K562 (cell line): ENCODE measurements around the gene RBFA. TPM values are rescaled to one million over a fixed set of nuclear protein-coding genes. Genes with fewer than 3 reads are reported as not detected.
A peak's percentile ranks its signal among the peaks of the same experiment; 100 is the strongest.

Experiments
- ATAC-seq: fragments of 200-7000 bp; cut with Tn5 transposase; 3 replicates; pipeline ENCODE4 v1.9.1; 2020; ENCODE audit warnings: moderate library complexity
- BruUV-seq: library from RNA; stranded (reverse); fragments of 400-500 nt; replicated peaks from 2 replicates; lab custom pipeline; 2021; lab: Mats Ljungman, UMichigan
- CTCF ChIA-PET: fragments of 300-600 bp; formaldehyde crosslinking; extraction: SDS; loops from one replicate; lab custom pipeline; 2021; ENCODE audit warnings: low intra/inter-chr PET ratio; lab: Yijun Ruan, JAX
- POLR2A ChIA-PET: fragments of 300-600, 350-650 bp; sonication (Branson Sonifier 250); formaldehyde crosslinking; extraction: SDS; loops from one replicate; lab custom pipeline; 2021; ENCODE audit warnings: antibody characterized with exemption, inconsistent platforms; lab: Yijun Ruan, JAX
- DNase-seq, 4 experiments: peaks; one replicate each; pipeline versions ENCODE4 v3.0.0 to v3.0.0-alpha.2; 2011 to 2018; ENCODE audit warnings: low spot score in 3 of 4, mixed read lengths in 3 of 4; ENCODE audit errors: extremely low read depth in 1 of 4
- FAIRE-seq: peaks from 2 replicates; lab custom pipeline; 2011; peaks lifted over from hg19 to GRCh38; lab: Jason Lieb, UNC
- H2AFZ ChIP-seq: 2 replicates; pipeline ENCODE4 v1.6.0; 2011; ENCODE audit warnings: low read depth, low read length, control low read depth, inconsistent platforms
- H3K27ac ChIP-seq: fragments of 200-600 bp; 3 replicates; pipeline ENCODE4 v1.8.0; 2011; ENCODE audit warnings: low read depth, mild to moderate bottlenecking, control low read depth, inconsistent platforms, low read length, moderate library complexity, mixed read lengths; ENCODE audit errors: extremely low read depth
- H3K27me3 ChIP-seq, 2 experiments: fragments of 300-600 bp in 1 of 2; 2 replicates in 1 of 2; 3 replicates in 1 of 2; pipeline versions ENCODE4 v1.6.0 to v1.8.0; 2011; ENCODE audit warnings: inconsistent platforms in 2 of 2, low read length in 2 of 2, mild to moderate bottlenecking in 1 of 2, mixed read lengths in 1 of 2, moderate library complexity in 1 of 2; ENCODE audit not compliant: control insufficient read depth in 2 of 2, insufficient read depth in 2 of 2
- H3K36me3 ChIP-seq: fragments of 300-600 bp; 3 replicates; pipeline ENCODE4 v1.8.0; 2011; ENCODE audit warnings: mild to moderate bottlenecking, low read length, inconsistent platforms; ENCODE audit not compliant: control insufficient read depth, insufficient read depth
- H3K4me1 ChIP-seq, 2 experiments: fragments of 200-600 bp in 1 of 2; replicated peaks in 1 of 2; 2 replicates in 1 of 2; 3 replicates in 1 of 2; pipeline versions ENCODE4 v1.5.1 to v1.8.0; 2011; ENCODE audit warnings: inconsistent platforms in 2 of 2, low read length in 2 of 2, mild to moderate bottlenecking in 1 of 2, mixed read lengths in 1 of 2, moderate library complexity in 1 of 2; ENCODE audit not compliant: control insufficient read depth in 2 of 2, insufficient read depth in 2 of 2
- H3K4me2 ChIP-seq: 2 replicates; pipeline ENCODE4 v1.6.1; 2011; ENCODE audit warnings: low read length, control low read depth, inconsistent platforms, mixed read lengths; ENCODE audit not compliant: insufficient read depth
- H3K4me3 ChIP-seq: fragments of 200-600 bp; sonication (generic), shearing (Covaris generic); 2 replicates; pipeline ENCODE4 v1.5.1; 2016; ENCODE audit warnings: control low read depth, inconsistent platforms
- H3K79me2 ChIP-seq: fragments of 200-600 bp; 3 replicates; pipeline ENCODE4 v1.8.0; 2011; ENCODE audit warnings: low read length, inconsistent platforms; ENCODE audit not compliant: control insufficient read depth, insufficient read depth
- H3K9ac ChIP-seq, 2 experiments: 2 replicates each; pipeline versions ENCODE4 v1.6.0 to v1.6.1; 2011; ENCODE audit warnings: low read depth in 2 of 2, low read length in 2 of 2, control low read depth in 1 of 2, inconsistent platforms in 1 of 2, mild to moderate bottlenecking in 1 of 2, mixed read lengths in 1 of 2; ENCODE audit not compliant: insufficient read depth in 1 of 2
- H3K9me1 ChIP-seq: one replicate; pipeline ENCODE4 v1.6.0; 2011; ENCODE audit warnings: inconsistent platforms, mild to moderate bottlenecking, low read length, moderate library complexity; ENCODE audit not compliant: control insufficient read depth, insufficient read depth
- H3K9me3 ChIP-seq: replicated peaks from 2 replicates; pipeline ENCODE4 v1.5.1; 2011; ENCODE audit warnings: low read depth, low read length, inconsistent platforms; ENCODE audit not compliant: control insufficient read depth, insufficient read depth
- H4K20me1 ChIP-seq: replicated peaks from 2 replicates; pipeline ENCODE4 v1.6.1; 2011; ENCODE audit warnings: low read length, inconsistent platforms, mixed read lengths; ENCODE audit not compliant: control insufficient read depth, insufficient read depth
- CBX5 ChIP-seq: IDR thresholded peaks from 2 replicates; pipeline ENCODE4 v1.6.1; 2014; ENCODE audit warnings: low read depth, borderline replicate concordance
- EP300 ChIP-seq: IDR thresholded peaks from 2 replicates; pipeline ENCODE4 v1.6.1; 2012; ENCODE audit warnings: low read length, improper control_type of control experiment
- FOXK2 ChIP-seq, 2 experiments: fragments of 450-650 bp; IDR thresholded peaks in 1 of 2; conservative IDR thresholded peaks in 1 of 2; 2 replicates each; pipeline ENCODE4 v1.6.1; 2016; ENCODE audit warnings: low read depth in 2 of 2, mild to moderate bottlenecking in 1 of 2
- HIVEP1 ChIP-seq: fragments of 250-450 bp; sonication (Bioruptor Pico); IDR thresholded peaks from 2 replicates; pipeline ENCODE4 v1.4.0; 2020; ENCODE audit warnings: mild to moderate bottlenecking
- SIN3A ChIP-seq, 2 experiments: fragments of 150-350 bp in 1 of 2; IDR thresholded peaks; 2 replicates each; pipeline ENCODE4 v1.6.1; 2011 to 2016; ENCODE audit warnings: borderline replicate concordance in 2 of 2, low read depth in 2 of 2, low read length in 2 of 2, mild to moderate bottlenecking in 2 of 2, moderate library complexity in 2 of 2; ENCODE audit not compliant: control insufficient read depth in 1 of 2
- TFAP4 ChIP-seq: sonication (generic); formaldehyde crosslinking; IDR thresholded peaks from 2 replicates; pipeline ENCODE4 v1.8.0; 2022; ENCODE audit warnings: missing genetic modification reagents, mild to moderate bottlenecking, moderate library complexity, borderline replicate concordance
- ZNF668 ChIP-seq: fragments of 250-450 bp; sonication (Bioruptor Pico); IDR thresholded peaks from 2 replicates; pipeline ENCODE4 v1.8.0; 2022; ENCODE audit warnings: mild to moderate bottlenecking, inconsistent platforms
- WGBS: fragments of 100-300 bp; shearing (Covaris generic); methylation state at CpG from one replicate; pipeline ENCODE4 v1.1.6; 2016; ENCODE audit warnings: low coverage, mixed read lengths; ENCODE audit not compliant: insufficient coverage; ENCODE audit errors: missing lambda C conversion rate; 5-methylcytosine and 5-hydroxymethylcytosine counted together
- in situ Hi-C: fragments of 300-500 bp; cut with MboI; formaldehyde crosslinking; loops from 4 replicates; pipeline ENCODE4 v1.15.0; 2018; ENCODE audit warnings: inconsistent platforms, mixed read lengths
- intact Hi-C: fragments of 100-400 bp; cut with micrococcal nuclease; formaldehyde crosslinking; loops from 2 replicates; pipeline ENCODE4 v1.14.2; 2022
- polyA plus RNA-seq, 8 experiments: library from polyadenylated mRNA; depleted of rRNA in 4 of 8; stranded (reverse) in 5 of 8; unstranded in 3 of 8; fragments of >200 nt; fragmentation: Nextera tagmentation in 2 of 8; fragmentation: Illumina TruSeq in 1 of 8; extraction: Ambion mirVana in 2 of 8; extraction: Trizol in 1 of 8; gene quantifications; 2 replicates each; pipeline versions ENCODE4 v1.2.1 to v1.2.3, GENCODE V29; 2011 to 2014; ENCODE audit warnings: inconsistent platforms in 1 of 8, missing spikeins in 1 of 8
- total RNA-seq, 7 experiments: library from RNA; depleted of rRNA in 6 of 7; stranded (reverse); fragments of >200 nt in 6 of 7; fragmentation: Illumina TruSeq in 2 of 7; extraction: Trizol in 2 of 7; gene quantifications; 2 replicates each; pipeline versions ENCODE4 v1.2.1 to v1.2.3, GENCODE V29; 2011 to 2021; ENCODE audit warnings: low replicate concordance in 1 of 7
- TF ChIP-seq, protein P1 (sequence below), 2 experiments: fragments of 450-650 bp; formaldehyde crosslinking in 1 of 2; IDR thresholded peaks; 2 replicates each; pipeline versions ENCODE4 v1.4.0 to v1.6.1; 2014 to 2020; ENCODE audit warnings: mild to moderate bottlenecking in 2 of 2, borderline replicate concordance in 1 of 2, low read depth in 1 of 2

Gene RBFA
- total and polyA plus RNA-seq, 9 of the 15 experiments (the other 6 are each of a cell fraction or from before 2014, with no cell fraction given) = 3.4 to 41.9 (median 25.8) TPM

DNA sequence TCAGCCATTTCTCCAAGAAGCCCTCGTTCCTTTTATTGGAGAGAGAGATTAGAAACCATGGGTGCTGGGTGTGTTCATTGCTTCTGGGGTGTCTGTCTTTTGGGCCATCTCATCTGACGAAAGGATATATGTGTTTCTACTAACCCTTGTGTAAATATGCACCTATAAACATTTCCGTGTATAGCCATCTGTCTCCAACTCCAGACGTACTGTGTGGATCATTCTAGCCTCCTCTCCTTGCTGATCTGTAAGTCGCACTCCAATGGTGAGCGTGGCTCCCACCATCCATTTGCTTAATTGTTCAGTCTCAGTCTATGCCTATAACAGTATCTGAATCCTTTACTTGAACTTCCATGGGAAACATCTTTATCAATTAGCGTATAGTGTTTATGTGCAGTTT is 1.8 kb downstream of the RBFA start (continued):
- TF ChIP-seq EP300 = peak; percentile 12; the same call in 1 of the 2 replicates
- no peak for TF ChIP-seq TFAP4 (CRISPR knock-in tag)
- peak; percentile 41 to 70; a peak in 2 of 4 replicates for TF ChIP-seq FOXK2 (conservative IDR thresholded peaks at IDR 0.05 in 1 of 2, IDR thresholded peaks at IDR 0.05 in 1 of 2; ENCODE audit: low read depth in 2 of 2)
- TF ChIP-seq, all 486 proteins: peak for 18

- no peak overlapping the region for H3K9ac ChIP-seq
- no peak for DNase-seq
- peaks cover 0 to 9% of the 10 kb centered on the region in 2 experiments; a peak in 3 of 5 replicates for H3K4me1 ChIP-seq
- H3K4me3 ChIP-seq = no peak overlapping the region
- no peaks in the 10 kb centered on the region for H3K9me3 ChIP-seq
- WGBS = 98% methylated on average over 8 of the region's 12 CpGs
- H2AFZ ChIP-seq = no peak overlapping the region
- H3K4me2 ChIP-seq = no peak overlapping the region
- in situ Hi-C loops (no loop called here), intact Hi-C loops (loop anchor here (5.0 to 10.0 kb wide), 2 partner anchors 70 to 118 kb away; partner anchors contain the start of gene ADNP2)
- FAIRE-seq = no peak
- TF ChIP-seq ZNF668 (CRISPR knock-in tag) (no peak), CBX5 (no peak), SIN3A (IDR thresholded peaks at IDR 0.05; ENCODE audit: borderline replicate concordance in 2 of 2, control insufficient read depth in 1 of 2, low read depth in 2 of 2, low read length in 2 of 2) (no peak), HIVEP1 (CRISPR knock-in tag) (no peak)
- TF ChIP-seq, protein P1, sequence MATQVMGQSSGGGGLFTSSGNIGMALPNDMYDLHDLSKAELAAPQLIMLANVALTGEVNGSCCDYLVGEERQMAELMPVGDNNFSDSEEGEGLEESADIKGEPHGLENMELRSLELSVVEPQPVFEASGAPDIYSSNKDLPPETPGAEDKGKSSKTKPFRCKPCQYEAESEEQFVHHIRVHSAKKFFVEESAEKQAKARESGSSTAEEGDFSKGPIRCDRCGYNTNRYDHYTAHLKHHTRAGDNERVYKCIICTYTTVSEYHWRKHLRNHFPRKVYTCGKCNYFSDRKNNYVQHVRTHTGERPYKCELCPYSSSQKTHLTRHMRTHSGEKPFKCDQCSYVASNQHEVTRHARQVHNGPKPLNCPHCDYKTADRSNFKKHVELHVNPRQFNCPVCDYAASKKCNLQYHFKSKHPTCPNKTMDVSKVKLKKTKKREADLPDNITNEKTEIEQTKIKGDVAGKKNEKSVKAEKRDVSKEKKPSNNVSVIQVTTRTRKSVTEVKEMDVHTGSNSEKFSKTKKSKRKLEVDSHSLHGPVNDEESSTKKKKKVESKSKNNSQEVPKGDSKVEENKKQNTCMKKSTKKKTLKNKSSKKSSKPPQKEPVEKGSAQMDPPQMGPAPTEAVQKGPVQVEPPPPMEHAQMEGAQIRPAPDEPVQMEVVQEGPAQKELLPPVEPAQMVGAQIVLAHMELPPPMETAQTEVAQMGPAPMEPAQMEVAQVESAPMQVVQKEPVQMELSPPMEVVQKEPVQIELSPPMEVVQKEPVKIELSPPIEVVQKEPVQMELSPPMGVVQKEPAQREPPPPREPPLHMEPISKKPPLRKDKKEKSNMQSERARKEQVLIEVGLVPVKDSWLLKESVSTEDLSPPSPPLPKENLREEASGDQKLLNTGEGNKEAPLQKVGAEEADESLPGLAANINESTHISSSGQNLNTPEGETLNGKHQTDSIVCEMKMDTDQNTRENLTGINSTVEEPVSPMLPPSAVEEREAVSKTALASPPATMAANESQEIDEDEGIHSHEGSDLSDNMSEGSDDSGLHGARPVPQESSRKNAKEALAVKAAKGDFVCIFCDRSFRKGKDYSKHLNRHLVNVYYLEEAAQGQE (IDR thresholded peaks at IDR 0.05; ENCODE audit: borderline replicate concordance) = peak; percentile 35; the same call in 1 of the 2 replicates
- TF ChIP-seq, protein P1 (CRISPR knock-in tag; IDR thresholded peaks at IDR 0.05; ENCODE audit: low read depth) = no peak
- no peaks in the 10 kb centered on the region for H3K9me1 ChIP-seq
- no peak overlapping the region for H3K27ac ChIP-seq
- ChIA-PET CTCF (no interaction called here), POLR2A (no interaction called here)
- H3K36me3 ChIP-seq = peaks cover 47% of the 10 kb centered on the region; the same call in 2 of the 3 replicates
- no peaks in the 10 kb centered on the region for H3K27me3 ChIP-seq
- no TSS peak for BruUV-seq
- peaks cover 3% of the 10 kb centered on the region; the same call in 1 of the 2 replicates for H4K20me1 ChIP-seq
- ATAC-seq = no peak
- H3K79me2 ChIP-seq = peaks cover 45% of the 10 kb centered on the region
Observed at GRCh38 chr18:80037300-80037699, 3.1 kb downstream of the RBFA start.
